ENCODE measurements around the gene CTAGE6.
"Not testable (repeated sequence)": the region's sequence is repeated elsewhere in the genome, so short reads cannot be mapped to it uniquely, and the experiment has no call there.

CTAGE6 gene

DNA sequence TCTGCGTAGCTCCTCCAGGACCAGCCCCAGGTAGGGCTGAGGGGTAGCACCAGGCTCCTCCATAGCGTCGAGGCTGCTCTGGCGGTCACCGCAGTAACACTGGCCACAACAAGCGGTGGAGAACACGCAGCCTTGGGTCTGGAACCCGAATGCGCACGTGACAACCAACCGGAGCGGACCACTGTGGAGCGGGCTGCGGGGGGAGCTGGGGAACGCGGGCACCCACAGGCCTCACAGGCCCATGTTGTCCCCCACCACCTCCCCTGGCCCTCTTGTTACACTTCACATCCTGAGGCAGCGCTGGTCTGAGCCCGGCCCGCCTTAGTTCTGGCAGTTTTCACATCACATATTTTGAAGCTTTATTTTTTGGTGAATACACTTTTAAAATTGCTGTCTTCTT lies at the start of gene CTAGE6:
Gene CTAGE6, minus strand, starts transcription at position 101 of the 400 bp plus-strand sequence. Its CDS starts 38 bp downstream, at position 63.
- not testable (repeated sequence) for DNase-seq

- not testable (repeated sequence) for DNase-seq
These were observed 49.2 kb upstream of the CTAGE6 start for GRCh38 chr7:143806664-143807071.

- not testable (repeated sequence) for DNase-seq
These were observed 40.4 kb upstream of the CTAGE6 start for GRCh38 chr7:143797896-143798290.

DNA sequence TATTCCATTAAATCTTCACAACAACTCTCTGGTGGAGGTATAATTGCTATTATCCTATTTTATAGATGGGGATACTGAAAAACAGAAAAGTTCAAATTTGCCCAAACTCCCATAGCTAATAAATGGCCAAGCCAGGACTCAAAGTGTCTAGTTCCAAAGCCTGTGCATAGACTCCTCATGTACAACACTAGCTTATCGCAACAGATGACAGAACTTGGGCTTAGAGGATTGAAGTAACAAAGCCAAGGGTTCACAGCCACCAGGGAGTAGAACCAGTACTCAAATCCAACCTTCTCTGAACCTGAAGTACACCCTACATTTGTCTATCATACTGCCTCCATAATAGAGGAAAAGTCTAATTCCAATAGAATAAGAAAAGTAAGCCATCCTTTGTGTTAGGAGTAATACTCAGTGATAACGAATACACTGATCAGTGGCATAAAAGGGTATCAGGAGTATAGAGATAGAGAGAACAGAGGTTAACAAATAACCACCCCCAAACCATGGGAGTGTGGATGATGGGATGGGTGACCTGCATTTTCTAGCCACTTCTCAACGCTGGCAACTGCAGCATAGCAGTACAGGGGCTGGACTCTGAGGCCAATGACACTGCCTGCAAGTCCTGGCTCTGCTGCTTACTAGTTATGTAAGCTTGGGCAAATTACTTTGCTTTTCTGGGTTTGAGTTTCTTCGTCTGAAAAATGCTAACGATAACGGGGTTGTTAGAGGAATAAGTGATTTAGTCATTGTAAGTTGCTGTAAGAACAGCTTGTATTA lies 39.8 kb upstream of the CTAGE6 start:
- not testable (repeated sequence) for DNase-seq

GRCh38 chr7:143795653-143796052 lies 38.2 kb upstream of the CTAGE6 start:
- DNase-seq, result not testable (repeated sequence)

GRCh38 chr7:143792633-143793032 lies 35.1 kb upstream of the CTAGE6 start:
- DNase-seq, result not testable (repeated sequence)

DNA sequence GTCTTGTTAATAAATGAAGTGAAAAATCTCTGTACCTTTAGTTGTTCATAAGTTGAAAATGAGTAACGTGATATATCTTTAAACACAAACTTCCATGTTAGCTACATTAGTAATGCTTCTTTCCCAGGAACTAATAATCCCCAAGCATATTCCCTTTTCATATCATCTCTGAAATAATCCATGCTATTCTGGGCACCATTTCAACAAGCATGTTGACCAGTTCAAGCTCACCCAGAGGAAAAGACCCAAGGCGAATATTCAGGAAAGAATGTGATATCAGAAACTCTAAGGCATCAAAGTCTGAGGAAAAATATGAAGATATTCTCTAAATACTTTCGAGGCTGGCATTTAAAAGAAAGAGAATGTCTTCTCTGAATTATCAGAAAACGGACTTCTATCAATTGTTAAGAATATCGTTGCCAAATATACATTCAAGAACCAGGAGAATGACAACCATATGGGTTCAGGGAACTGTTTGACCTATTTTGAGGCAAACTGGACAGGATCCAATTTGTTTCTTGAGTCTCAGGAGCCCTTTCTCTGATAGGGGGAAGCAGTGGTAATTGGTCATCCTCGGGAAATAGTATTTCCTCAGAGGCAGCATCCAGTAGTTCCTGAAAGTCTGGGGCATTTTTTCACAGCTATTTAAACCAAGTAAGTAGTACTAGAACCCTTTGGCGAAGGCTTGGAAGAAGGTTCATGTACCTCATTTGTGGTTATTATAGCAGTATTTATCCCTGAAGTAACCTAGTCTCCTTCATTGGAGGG lies 28.1 kb upstream of the CTAGE6 start:
- not testable (repeated sequence) for DNase-seq

DNA sequence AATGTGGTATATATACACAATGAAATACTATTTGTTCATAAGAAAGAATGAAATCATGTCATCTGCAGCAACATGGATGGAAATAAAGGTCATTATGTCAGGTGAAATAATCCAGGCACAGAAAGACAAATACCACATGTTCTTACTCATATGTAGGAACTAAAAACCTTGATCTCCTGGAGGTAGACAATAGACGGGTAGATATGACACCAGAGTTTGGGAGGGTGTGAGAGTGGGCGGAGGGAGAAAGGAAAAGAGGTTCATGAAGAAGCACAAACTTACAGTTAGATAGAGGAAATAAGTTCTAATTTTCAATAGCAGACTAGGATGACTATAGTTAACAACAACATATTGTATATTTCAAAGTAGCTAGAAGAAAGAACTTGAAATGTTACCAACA lies 22.1 kb upstream of the CTAGE6 start:
- not testable (repeated sequence) for DNase-seq

- not testable (repeated sequence) for DNase-seq
These were observed 15.4 kb upstream of the CTAGE6 start for GRCh38 chr7:143772738-143773468.

DNA sequence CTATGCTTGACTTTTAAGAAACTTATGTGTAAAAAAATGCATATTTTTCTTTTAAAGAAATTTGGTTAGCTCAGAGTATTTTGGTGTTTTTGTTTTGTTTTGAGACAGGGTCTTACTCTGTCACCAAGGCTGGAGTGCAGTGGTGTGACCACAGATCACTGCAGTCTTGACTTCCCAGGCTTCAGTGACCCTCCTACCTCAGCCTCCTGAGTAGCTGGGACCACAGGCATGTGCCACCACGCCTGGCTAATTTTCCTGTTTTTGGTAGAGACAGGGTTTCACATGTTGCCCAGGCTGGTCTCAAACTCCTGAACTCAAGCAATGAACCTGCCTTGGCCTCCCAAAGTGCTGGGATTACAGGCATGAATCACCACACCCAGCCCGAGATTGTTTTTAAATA lies 10.0 kb upstream of the CTAGE6 start:
- not testable (repeated sequence) for DNase-seq

GRCh38 chr7:143765678-143766077 lies 8.2 kb upstream of the CTAGE6 start:
- not testable (repeated sequence) for DNase-seq

- DNase-seq, result not testable (repeated sequence)
These were observed 5.6 kb upstream of the CTAGE6 start for GRCh38 chr7:143763065-143763464.

DNA sequence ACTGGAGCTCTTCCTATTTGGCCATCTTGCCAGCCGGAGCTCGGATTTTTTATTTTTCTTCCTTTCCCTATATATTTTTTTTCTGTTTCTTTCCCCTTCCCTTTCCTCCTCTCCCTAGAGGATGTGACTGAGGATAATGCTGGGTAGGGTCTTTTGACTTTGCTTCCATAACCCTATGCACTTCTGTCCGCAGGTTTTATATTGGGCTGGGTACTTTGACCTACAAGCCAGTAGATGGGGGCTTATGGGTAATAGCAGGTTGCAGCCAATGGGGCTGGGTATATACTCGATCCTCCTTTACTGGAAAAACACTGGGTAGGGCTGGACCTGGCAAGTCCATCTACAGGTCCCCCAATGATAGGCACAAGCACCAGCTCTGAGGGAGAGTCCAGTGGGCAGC lies 12.2 kb downstream of the CTAGE6 start:
- DNase-seq, result not testable (repeated sequence)

DNA sequence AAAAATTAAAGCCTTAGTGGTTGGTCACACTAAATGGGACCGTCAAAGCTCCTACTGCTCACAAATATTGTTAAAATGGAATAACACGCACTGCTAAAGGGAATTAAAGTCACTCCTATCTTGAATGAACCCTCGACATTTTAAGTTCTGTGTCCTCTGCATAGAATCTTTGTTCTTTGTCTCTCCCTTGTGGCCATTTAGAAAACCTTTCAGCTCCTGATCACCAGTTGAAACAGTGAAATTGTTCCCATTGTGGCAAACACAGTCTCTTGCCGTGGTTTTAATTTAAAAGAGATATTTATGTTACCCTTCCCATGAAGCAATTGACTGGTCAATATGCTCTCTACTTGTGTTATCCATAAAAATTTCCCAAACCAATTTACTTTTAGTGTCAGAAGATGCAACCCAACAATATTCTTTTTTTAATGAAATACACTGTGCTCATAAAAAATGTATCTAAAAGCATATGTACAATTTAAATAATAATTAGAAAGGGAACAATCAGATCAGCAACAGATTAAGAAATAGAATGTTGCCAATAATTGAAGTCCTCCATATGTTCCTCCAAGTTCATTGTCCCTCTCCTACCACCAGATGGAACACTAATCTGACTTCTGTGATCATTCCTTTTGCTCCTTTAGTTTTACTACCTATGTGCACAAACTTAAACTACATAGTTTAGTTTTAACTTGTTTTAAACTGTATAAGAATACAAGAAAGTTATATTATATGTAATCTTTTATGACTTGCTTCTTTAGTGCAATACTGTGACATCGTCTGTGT lies 20.3 kb downstream of the CTAGE6 start:
- DNase-seq, result peak; percentile 77

GRCh38 chr7:143735962-143736361 lies 21.5 kb downstream of the CTAGE6 start:
- no peak for DNase-seq

DNA sequence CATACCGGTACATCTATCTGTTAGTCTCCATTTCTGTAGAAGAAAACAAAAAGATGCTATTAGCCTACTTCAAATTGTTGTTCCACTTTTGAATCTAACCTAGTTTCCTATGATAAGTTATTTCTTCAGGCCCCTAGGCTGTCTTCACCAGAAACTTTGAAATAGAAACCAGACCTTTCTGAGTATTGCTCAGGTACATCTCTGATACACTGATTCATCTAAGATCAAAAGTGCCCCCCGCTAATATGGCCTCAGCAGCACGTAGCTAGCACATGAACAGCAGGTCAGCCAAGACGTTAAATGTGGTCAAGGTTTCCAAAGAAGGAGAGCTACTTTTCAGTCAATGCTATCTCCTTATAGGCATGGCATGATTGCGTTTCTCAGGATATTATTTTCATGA lies 23.6 kb downstream of the CTAGE6 start:
- no peak for DNase-seq

DNA sequence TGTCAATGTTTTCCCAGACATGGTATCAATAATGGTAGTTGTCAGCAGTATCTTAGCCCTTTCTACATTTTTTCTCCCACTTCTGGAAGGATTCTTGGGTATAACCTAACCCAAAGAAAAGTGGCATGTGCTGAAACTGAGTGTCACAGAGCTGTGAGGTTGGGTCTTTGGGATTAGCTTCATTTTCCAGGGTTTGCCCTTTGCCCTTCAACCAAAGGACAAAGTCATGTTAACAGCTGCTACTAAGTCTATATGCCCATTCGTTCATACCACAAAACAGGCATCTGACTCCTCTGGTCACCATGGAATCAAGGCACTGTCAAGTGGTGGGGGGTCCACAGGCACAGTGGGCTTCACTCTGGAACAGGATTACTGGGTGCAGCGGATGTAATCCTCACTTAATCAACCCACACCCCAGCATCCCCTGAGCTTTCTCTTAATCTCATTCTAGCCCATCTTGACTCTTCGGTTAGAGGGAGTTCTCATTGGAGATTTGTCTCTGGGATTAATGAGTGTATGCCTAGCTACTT lies 29.1 kb downstream of the CTAGE6 start:
- DNase-seq, result no peak

DNA sequence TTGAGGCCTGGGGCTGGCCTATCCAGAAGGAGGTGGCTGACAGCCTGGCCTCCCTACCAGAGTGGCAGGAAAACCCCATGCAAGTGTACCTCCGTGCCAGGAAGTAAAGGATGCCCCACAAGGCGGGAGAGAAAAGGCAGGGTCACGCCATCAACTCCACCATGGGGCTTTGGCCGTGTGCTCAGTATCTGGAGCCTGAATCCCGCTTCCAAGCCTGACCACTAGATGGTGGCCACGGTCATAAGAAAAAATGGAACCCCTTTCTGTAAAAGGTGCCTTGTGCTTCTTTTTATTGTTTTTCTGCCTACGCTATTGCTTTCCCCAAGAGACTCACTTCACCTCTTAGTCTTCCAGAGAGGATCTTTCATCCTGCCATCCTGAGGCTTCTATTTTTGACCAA lies 29.9 kb downstream of the CTAGE6 start:
- DNase-seq, result not testable (repeated sequence)

- not testable (repeated sequence) for DNase-seq
These were observed 31.4 kb downstream of the CTAGE6 start for GRCh38 chr7:143726143-143726542.

- not testable (repeated sequence) for DNase-seq
These were observed 37.2 kb downstream of the CTAGE6 start for GRCh38 chr7:143720335-143720734.

DNA sequence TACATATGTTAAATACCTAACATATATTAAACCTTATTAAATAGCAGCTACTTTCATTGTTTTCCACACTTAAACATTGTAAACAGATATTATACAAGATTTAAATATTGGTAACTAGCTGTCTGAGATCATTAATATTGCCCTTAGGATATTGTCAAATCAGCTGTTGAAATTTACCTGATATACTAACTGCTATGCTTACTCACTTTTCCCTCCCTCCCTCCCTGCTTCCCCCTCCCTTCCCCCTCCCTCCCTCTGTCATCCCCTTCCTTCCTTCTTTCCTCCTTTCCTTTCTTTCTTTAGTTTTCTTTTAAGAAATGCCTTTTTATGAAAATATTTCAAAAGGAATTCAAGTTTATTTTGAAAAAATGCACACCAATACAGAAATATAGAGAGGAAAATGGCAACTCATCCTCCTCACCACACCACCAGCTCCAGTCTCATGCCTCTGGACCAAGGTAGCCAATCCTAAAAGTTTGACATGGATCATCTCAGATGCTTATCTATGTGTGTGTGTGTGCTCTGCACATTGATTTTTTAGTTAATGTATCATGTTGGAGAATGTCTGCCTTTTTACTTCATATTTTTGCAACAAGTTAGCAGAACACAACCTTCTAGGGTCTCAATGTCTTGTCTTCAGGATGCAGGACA lies 41.8 kb downstream of the CTAGE6 start:
- DNase-seq, result not testable (repeated sequence)
